ENCODE measurements around the gene LEP.

LEP gene

GRCh38 chr7:128244861-128245260 is 3.8 kb downstream of the LEP start:
- DNase-seq (ENCODE audit: low spot score) (no peak), FAIRE-seq (no peak)

GRCh38 chr7:128247108-128247507 is 6.0 kb downstream of the LEP start:
- DNase-seq (ENCODE audit: low spot score) (no peak), FAIRE-seq (no peak)

DNA sequence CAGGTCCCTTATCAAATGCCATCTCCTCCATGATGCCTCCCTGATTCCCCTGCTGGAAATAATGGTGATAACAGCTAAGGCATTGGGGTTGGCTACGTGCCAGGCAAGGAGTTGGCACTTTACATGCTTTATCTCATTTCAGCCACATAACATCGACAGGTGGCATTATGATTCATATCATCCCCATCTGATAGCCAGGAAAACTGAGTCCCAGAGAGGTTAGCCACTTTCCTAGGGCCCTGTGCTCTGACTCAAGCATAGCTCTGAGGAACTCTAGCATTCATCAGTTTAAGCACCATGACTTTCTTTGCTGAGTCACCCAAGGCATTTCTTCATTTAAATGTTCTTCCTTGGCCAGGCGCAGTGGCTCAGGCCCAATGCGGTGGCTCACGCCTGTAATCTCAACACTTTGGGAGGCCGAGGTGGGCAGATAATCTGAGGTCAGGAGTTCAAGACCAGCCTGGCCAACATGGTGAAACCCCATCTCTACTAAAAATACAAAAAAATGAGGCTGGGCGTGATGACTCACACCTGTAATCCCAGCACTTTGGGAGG is 6.6 kb downstream of the LEP start:
- peak; percentile 65 for DNase-seq (ENCODE audit: low spot score)
- FAIRE-seq, result no peak

DNA sequence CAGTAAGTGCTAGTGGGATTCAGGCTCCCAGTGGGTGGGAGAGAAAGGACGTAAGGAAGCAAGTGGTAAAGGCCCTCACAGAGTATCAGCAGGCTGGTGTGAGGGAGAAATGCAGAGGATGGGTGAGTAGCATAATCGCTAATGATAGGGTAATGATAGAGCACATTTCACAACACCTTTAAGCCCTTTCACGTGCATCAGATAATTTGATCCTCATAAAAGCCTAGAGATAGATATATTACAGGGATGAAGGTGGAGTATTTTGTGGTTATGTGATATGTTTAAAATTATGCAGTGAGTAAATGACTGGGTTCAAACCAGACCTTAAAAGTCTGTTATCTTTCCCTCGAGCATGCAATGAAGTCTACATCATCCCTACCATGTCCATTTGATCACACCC is 10.3 kb downstream of the LEP start:
- DNase-seq (ENCODE audit: low spot score) (no peak), FAIRE-seq (no peak)

DNA sequence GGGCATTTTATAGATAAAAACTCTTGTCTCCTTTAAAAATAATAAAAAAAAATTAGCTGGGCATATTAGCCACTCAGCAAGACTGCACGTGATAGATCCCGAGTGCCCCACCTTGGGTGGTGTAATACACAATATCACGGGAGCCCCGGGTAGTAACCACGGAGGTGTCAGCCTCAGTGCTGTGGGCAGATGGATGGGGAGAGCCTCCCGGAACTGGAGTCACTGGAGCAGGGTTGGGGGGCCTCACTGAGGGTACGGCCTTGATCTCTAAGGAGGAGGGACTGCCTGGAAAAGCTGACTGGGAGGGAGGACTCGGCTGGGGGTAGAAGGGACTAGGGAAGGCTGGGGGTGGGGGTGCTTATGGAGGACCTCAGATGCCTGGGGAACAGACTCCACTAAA is 12.6 kb downstream of the LEP start:
- FAIRE-seq (no peak), DNase-seq (ENCODE audit: low spot score) (no peak)

- DNase-seq (ENCODE audit: low spot score), result no peak
- no peak for FAIRE-seq
Observed at GRCh38 chr7:128254470-128254869, 13.4 kb downstream of the LEP start.

- no peak for DNase-seq (ENCODE audit: low spot score)
- no peak for FAIRE-seq
Observed at GRCh38 chr7:128255271-128255670, 14.2 kb downstream of the LEP start.

- no peak for FAIRE-seq
Observed at GRCh38 chr7:128257458-128257857, 16.4 kb downstream of the LEP start.

DNA sequence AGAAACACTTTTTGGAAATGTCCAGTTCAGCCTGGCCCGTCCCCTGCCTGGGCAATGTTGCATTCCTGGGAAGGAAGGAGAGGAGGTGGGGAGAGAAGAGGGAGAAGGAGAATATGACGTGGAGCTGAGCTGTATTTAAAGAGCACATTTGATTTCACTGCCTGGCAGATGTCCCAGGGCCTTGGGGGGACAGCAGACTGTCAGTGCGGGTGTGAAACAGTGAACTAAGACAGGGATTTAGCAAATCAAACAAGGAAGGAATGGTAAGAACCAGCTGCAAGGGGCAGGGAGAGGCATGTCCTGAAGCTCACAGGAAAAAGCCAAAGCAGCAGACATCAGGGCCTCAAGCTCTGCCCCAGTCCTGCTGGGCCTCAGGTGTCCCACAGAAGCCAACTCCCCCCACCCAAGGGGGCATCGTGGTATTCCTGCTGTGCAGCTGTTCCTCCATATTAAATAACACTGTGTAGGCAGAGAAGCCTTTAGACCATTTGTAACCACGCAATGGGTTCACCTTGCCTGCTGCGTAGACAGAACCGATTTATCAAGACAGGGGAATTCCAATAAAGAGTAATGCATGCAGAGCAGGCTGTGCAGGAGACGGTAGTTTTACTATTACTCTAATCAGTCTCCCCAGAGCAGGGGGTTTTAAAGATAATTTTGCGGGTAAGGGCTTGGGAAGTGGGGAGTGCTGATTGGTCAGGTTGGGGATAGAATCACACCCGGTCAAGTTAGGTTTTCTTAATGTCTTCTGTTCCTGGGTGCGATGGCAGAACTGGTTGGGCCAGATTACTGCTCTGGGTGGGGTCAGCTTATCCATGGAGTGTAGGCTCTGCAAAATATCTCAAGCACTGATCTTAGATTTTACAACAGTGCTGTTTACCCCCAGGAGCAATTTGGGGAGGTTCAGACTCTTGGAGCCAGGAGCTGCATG is 18.3 kb downstream of the LEP start:
- DNase-seq (ENCODE audit: low spot score) (no peak), FAIRE-seq (no peak)

More at GRCh38 chr7:128257458-128257857, 16.4 kb downstream of the LEP start:
- no peak for DNase-seq (ENCODE audit: low spot score)

GRCh38 chr7:128260069-128260795 is 19.2 kb downstream of the LEP start:
- DNase-seq (ENCODE audit: low spot score) (no peak), FAIRE-seq (no peak)

GRCh38 chr7:128262273-128263028 is 21.4 kb downstream of the LEP start:
- no peak for FAIRE-seq

DNA sequence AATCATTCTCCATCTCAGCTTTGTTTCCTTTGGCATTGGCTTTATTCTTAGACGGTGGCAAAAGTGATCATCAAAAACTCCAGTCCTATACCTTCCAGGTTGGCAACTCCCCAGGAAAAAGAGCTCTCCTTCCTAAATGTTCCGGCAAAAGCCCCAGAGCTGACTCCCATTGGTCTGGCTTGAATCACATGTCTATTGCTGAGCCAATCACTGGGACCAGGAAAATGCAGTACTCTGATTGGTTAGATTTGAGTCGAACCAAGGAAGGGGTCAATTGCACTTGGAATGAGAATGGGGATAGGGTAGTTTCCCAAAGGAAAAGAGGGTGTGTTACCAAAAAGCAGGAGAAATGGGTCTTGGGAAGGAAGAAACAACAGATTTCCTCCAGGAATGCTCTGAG is 22.3 kb downstream of the LEP start:
- FAIRE-seq (no peak), DNase-seq (ENCODE audit: low spot score) (no peak)

More at GRCh38 chr7:128262273-128263028, 21.4 kb downstream of the LEP start:
- no peak for DNase-seq (ENCODE audit: low spot score)

GRCh38 chr7:128264477-128264876 is 23.4 kb downstream of the LEP start:
- no peak for FAIRE-seq

DNA sequence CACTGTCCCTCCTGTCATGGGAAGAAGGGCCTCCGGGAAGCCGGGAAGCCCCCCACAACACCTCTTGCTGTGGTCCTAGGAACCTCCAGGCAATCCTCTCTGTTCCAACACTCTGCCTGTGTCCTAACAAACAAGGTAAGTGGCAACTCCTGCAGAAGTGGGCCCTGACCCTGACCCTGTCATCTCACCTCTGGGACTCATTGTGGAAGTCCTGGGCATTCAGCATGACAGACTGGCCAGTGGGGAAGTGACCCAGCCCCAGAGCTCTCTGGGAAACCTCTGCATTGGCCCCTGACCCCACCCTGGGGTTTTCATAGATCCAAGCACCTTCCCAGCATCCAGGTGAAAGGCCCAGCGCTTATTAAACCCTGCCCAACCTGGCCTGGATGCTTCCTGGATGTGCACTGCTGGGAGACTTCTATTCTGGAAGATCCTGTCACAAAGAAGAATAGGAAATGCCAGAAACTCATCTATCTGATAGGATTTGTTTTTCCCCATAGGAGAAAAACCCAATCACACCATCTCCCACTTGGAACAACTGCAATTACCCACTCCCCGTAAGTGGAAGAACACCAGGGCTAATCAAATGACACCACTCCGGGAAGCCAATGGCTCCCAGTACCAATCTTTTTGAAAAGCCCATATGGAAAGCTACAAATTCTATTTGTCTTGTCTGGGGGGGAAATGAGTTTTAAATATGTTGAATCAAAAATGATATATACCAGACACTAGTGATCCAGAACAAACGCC is 24.3 kb downstream of the LEP start:
- FAIRE-seq, result no peak
- no peak for DNase-seq (ENCODE audit: low spot score)

More at GRCh38 chr7:128264477-128264876, 23.4 kb downstream of the LEP start:
- DNase-seq (ENCODE audit: low spot score), result no peak

- DNase-seq (ENCODE audit: low spot score) (no peak), FAIRE-seq (no peak)
Observed at GRCh38 chr7:128265906-128266300, 24.8 kb downstream of the LEP start.

DNA sequence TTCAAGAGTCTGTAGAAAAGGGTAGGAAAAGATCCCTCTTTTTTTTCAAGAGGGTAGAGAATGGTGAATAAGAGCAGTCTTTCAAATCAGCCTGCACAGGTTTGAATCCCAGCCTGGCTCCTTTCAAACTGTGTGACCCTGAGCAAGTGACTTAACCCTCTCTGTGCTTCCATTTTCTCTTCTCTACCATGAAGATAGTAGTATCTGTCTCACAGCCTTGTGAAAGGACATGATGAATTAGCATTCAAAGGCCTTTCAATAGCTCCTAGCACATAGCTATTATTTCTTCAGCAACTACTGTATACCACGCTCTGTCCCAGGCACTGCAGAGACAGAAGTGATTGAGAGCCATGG is 25.4 kb downstream of the LEP start:
- DNase-seq (ENCODE audit: low spot score), result no peak
- no peak for FAIRE-seq

DNA sequence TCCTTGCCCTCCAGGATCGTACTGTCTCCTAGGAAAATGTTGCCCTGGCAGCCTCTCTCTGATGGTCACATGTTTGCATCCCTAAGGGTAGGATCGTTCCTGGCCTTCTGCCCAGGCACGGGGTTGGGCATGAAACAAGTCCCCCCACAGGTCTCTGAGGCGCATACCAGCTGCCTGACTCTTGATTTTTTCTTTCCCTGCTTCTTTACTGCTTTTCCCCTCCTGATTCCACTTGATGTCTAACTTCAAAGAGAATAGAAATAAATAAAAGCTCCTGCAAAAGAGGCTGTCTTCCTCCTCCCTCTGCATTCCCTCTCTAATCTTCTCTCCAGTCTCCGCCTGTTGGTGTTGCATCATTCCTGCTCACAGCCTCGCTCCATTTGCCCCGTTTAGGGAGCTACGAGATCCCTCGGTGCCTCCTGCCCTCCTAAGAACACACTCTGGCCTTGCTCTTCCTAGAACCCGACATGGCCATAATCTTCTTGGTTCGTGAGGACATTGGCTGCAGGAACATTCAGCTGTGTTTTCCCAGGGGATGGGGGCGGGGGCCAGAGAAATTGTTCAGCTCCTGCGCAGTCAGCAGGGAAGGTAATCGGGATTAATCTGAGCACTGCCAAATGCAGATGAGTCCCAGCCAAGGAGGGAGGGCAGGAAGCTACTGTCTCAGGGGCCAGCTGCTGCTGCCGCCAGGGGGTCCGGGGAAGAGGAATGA is 26.0 kb downstream of the LEP start:
- no peak for DNase-seq (ENCODE audit: low spot score)
- no peak for FAIRE-seq

- FAIRE-seq (no peak), DNase-seq (ENCODE audit: low spot score) (no peak)
Observed at GRCh38 chr7:128267595-128267924, 26.5 kb downstream of the LEP start.

- FAIRE-seq (no peak), DNase-seq (ENCODE audit: low spot score) (no peak)
Observed at GRCh38 chr7:128268233-128268632, 27.2 kb downstream of the LEP start.

DNA sequence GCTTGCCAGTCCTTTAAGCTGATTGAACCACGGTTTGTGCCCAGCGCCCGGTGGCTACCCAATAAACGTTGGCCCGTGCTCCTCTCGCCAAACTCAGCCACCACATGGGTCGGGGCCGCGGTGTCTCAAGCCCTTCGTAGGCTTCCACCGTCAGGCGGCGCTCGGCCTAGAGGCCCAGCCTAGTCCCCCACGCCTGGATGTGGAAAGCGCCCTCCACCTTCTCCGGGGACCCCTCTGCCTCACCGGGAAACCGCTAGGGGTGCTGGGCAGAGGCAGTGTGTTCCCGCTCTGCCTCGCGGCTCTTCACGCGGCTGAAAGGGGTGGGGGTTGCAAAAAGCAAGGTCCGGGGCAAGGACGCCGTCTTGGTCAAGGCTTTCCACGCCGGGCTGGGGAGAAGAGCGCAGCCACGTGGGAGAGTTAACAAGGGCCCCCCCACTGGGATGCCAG is 29.8 kb downstream of the LEP start:
- DNase-seq (ENCODE audit: low spot score), result no peak
- FAIRE-seq, result no peak

All from RCC 7860 (cell line).